ENCODE data around the gene RBFOX2. TPM values are rescaled to one million over a fixed set of nuclear protein-coding genes. Genes with fewer than 3 reads are reported as not detected.

The RBFOX2 gene
- total and polyA plus RNA-seq, 2 of the 8 experiments (the other 6 are each of a cell fraction or from before 2014, with no cell fraction given) = 121 to 122 TPM

- TF ChIP-seq POU5F1 (IDR thresholded peaks at IDR 0.05; ENCODE audit: low read depth, low read length) = no peak
- no peak for TF ChIP-seq SP4 (IDR thresholded peaks at IDR 0.05; ENCODE audit: low read length)
- TF ChIP-seq RBBP5 (IDR thresholded peaks at IDR 0.05; ENCODE audit: borderline replicate concordance, low read depth, low read length) = no peak
- no peak for TF ChIP-seq GTF2F1 (IDR thresholded peaks at IDR 0.05; ENCODE audit: borderline replicate concordance, low read depth, low read length)
- no peak for TF ChIP-seq FOSL1 (IDR thresholded peaks at IDR 0.05; ENCODE audit: insufficient read depth, low read depth, low read length)
Observed at GRCh38 chr22:35904336-35904692, 124.3 kb downstream of the RBFOX2 start (continued).

Data from H1 (cell line).